Fibroblast of lung (primary cell): ENCODE data around the gene KIAA1328. TPM values are rescaled to one million over a fixed set of nuclear protein-coding genes. Genes with fewer than 3 reads are reported as not detected.

Source experiments
- DNase-seq, 2 donors: peaks; one replicate each; pipeline versions ENCODE4 v3.0.0 to v3.0.0-alpha.2; 2010; ENCODE audit warnings: low read depth in 2 of 2
- H2AFZ ChIP-seq: 2 replicates; pipeline ENCODE4 v1.5.1; 2012; ENCODE audit warnings: low read length, control low read depth, inconsistent platforms
- H3K27ac ChIP-seq: 2 replicates; pipeline ENCODE4 v1.5.1; 2011; ENCODE audit warnings: low read length, control low read depth; ENCODE audit not compliant: insufficient read depth
- H3K27me3 ChIP-seq: 2 replicates; pipeline ENCODE4 v1.5.1; 2011; ENCODE audit warnings: mild to moderate bottlenecking, low read length; ENCODE audit not compliant: control insufficient read depth, insufficient read depth
- H3K36me3 ChIP-seq: 2 replicates; pipeline ENCODE4 v1.5.1; 2011; ENCODE audit warnings: low read length; ENCODE audit not compliant: control insufficient read depth, insufficient read depth
- H3K4me1 ChIP-seq: 2 replicates; pipeline ENCODE4 v1.5.1; 2011; ENCODE audit warnings: low read length; ENCODE audit not compliant: control insufficient read depth, insufficient read depth; ENCODE audit errors: extremely low read depth
- H3K4me2 ChIP-seq: 2 replicates; pipeline ENCODE4 v1.5.1; 2011; ENCODE audit warnings: low read length, control low read depth; ENCODE audit not compliant: insufficient read depth; ENCODE audit errors: extremely low read depth
- H3K4me3 ChIP-seq, 4 experiments: fragments of 200-600 bp in 1 of 4; sonication (generic) in 1 of 4; replicated peaks in 1 of 4; 2 replicates each; pipeline ENCODE4 v1.5.1; 2011 to 2016; ENCODE audit warnings: low read length in 4 of 4, low read depth in 3 of 4, mild to moderate bottlenecking in 3 of 4, control low read depth in 2 of 4, inconsistent platforms in 1 of 4, mixed read lengths in 1 of 4; ENCODE audit not compliant: insufficient read depth in 1 of 4; ENCODE audit errors: control extremely low read depth in 1 of 4
- H3K79me2 ChIP-seq: 2 replicates; pipeline ENCODE4 v1.5.1; 2012; ENCODE audit warnings: mild to moderate bottlenecking, low read length, inconsistent platforms; ENCODE audit not compliant: control insufficient read depth, insufficient read depth
- H3K9ac ChIP-seq: 2 replicates; pipeline ENCODE4 v1.5.1; 2011; ENCODE audit warnings: mild to moderate bottlenecking, low read length, control low read depth; ENCODE audit not compliant: insufficient read depth
- H3K9me3 ChIP-seq: 2 replicates; pipeline ENCODE4 v1.5.1; 2012; ENCODE audit warnings: low read depth, low read length; ENCODE audit not compliant: control insufficient read depth, insufficient read depth
- H4K20me1 ChIP-seq: 2 replicates; pipeline ENCODE4 v1.5.1; 2011; ENCODE audit warnings: low read length; ENCODE audit not compliant: control insufficient read depth, insufficient read depth; ENCODE audit errors: extremely low read depth
- EZH2 ChIP-seq: IDR thresholded peaks from 2 replicates; pipeline ENCODE4 v1.5.1; 2012; ENCODE audit warnings: low read length, control low read depth, mild to moderate bottlenecking; ENCODE audit errors: missing control alignments
- polyA plus RNA-seq, 2 donors: library from polyadenylated mRNA; depleted of rRNA in 1 of 2; stranded (reverse) in 1 of 2; unstranded in 1 of 2; fragments of >200 nt; gene quantifications; 2 replicates each; pipeline ENCODE4 v1.2.1, GENCODE V29; 2011 to 2012; ENCODE audit warnings: missing spikeins in 1 of 2
- total RNA-seq: library from RNA; depleted of rRNA; stranded (reverse); fragments of >200 nt; gene quantifications from 2 replicates; pipeline ENCODE4 v1.2.1, GENCODE V29; 2014
- TF ChIP-seq, protein P1 (sequence below), 2 donors: IDR thresholded peaks in 1 of 2; conservative IDR thresholded peaks in 1 of 2; 1 replicate in 1 of 2; 2 replicates in 1 of 2; pipeline ENCODE4 v1.5.1; 2011 to 2012; ENCODE audit warnings: low read length in 2 of 2, control low read depth in 1 of 2, inconsistent platforms in 1 of 2, low read depth in 1 of 2, mild to moderate bottlenecking in 1 of 2

KIAA1328 gene
- total and polyA plus RNA-seq, 2 donors (not counting 1 experiment from before 2014, with no cell fraction given), result 4.3 to 4.5 TPM

DNA sequence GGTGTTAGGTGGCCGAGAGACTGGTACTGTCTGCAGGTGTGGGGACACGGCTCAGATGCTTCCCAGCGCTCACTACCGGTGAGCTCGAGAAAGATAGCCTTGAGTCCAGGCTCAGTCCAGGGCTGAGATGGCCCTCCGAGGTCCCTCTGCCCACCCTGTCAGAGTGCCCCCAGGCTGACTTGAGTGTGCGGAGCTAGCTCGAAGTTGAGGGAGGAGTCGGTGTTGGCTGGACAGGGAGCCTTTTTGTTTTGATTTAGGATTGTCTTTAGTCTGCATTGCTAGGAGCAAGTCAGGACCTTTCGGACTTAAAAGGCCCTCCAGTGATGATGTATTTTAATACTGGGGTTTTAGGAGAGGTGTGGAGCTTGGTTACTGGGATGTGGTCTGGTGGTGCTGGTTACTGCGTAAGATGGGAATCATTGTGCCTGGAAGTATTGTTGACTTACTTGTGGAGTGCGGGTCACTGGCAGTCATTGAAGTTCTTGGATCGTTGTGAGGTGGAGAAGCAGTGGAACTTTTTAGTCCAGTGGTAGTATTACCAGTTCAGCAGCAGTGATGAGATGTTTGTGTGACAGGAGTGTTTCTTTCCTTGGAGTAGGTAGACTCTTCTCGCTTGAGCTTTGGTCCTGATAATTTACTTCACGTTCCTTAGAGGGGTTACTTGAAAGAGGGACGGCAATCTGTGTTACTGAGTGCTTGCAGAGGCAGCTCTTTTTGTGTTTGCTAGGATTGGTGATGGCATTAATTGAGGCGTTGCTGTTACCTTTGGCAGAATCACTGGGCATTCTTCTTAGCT, 633 bp downstream of the KIAA1328 start:
- H3K9ac ChIP-seq, result peak overlapping the region; percentile 93
- H3K4me1 ChIP-seq, result peaks cover 3% of the 10 kb centered on the region
- peak overlapping the region; percentile 59 to 99 (median 91) for H3K4me3 ChIP-seq
- H3K27ac ChIP-seq, result peak overlapping the region; percentile 95
- no peaks in the 10 kb centered on the region for H3K9me3 ChIP-seq
- no peaks in the 10 kb centered on the region for H3K27me3 ChIP-seq
- H3K4me2 ChIP-seq, result peak overlapping the region; percentile 71
- DNase-seq, result peak; percentile 31 to 32
- H2AFZ ChIP-seq, result peak overlapping the region; percentile 99
- H3K79me2 ChIP-seq, result peaks cover 16% of the 10 kb centered on the region
- H4K20me1 ChIP-seq, result no peaks in the 10 kb centered on the region
- no peaks in the 10 kb centered on the region for H3K36me3 ChIP-seq
- TF ChIP-seq, protein P1, sequence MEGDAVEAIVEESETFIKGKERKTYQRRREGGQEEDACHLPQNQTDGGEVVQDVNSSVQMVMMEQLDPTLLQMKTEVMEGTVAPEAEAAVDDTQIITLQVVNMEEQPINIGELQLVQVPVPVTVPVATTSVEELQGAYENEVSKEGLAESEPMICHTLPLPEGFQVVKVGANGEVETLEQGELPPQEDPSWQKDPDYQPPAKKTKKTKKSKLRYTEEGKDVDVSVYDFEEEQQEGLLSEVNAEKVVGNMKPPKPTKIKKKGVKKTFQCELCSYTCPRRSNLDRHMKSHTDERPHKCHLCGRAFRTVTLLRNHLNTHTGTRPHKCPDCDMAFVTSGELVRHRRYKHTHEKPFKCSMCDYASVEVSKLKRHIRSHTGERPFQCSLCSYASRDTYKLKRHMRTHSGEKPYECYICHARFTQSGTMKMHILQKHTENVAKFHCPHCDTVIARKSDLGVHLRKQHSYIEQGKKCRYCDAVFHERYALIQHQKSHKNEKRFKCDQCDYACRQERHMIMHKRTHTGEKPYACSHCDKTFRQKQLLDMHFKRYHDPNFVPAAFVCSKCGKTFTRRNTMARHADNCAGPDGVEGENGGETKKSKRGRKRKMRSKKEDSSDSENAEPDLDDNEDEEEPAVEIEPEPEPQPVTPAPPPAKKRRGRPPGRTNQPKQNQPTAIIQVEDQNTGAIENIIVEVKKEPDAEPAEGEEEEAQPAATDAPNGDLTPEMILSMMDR (conservative IDR thresholded peaks at IDR 0.05 in 1 of 2, IDR thresholded peaks at IDR 0.05 in 1 of 2; ENCODE audit: low read depth in 1 of 2, low read length in 2 of 2), result no peak
- no peak for TF ChIP-seq EZH2

GRCh38 chr18:36830158-36830495, 1.2 kb downstream of the KIAA1328 start:
- Histone ChIP-seq H3K36me3 (no peaks in the 10 kb centered on the region), H3K27ac (no peak overlapping the region), H3K4me1 (peaks cover 3% of the 10 kb centered on the region), H4K20me1 (no peaks in the 10 kb centered on the region), H3K27me3 (no peaks in the 10 kb centered on the region), H2AFZ (peak overlapping the region; percentile 99), H3K9me3 (no peaks in the 10 kb centered on the region), H3K79me2 (peaks cover 16% of the 10 kb centered on the region), H3K4me3 (peak overlapping the region; percentile 59 to 99 (median 91)), H3K9ac (no peak overlapping the region), H3K4me2 (peak overlapping the region; percentile 71)
- TF ChIP-seq, protein P1 (conservative IDR thresholded peaks at IDR 0.05 in 1 of 2, IDR thresholded peaks at IDR 0.05 in 1 of 2; ENCODE audit: low read depth in 1 of 2, low read length in 2 of 2), result no peak
- TF ChIP-seq EZH2, result no peak
- DNase-seq, result no peak

- DNase-seq, result peak in 1 of 2 donors; percentile 21
- no peaks in the 10 kb centered on the region for H3K36me3 ChIP-seq
- no peak for TF ChIP-seq EZH2
- TF ChIP-seq, protein P1 (conservative IDR thresholded peaks at IDR 0.05 in 1 of 2, IDR thresholded peaks at IDR 0.05 in 1 of 2; ENCODE audit: low read depth in 1 of 2, low read length in 2 of 2), result no peak
- H3K27me3 ChIP-seq, result no peaks in the 10 kb centered on the region
- H2AFZ ChIP-seq, result no peak overlapping the region
- no peak overlapping the region for H3K27ac ChIP-seq
- H3K9me3 ChIP-seq, result no peaks in the 10 kb centered on the region
- H4K20me1 ChIP-seq, result no peaks in the 10 kb centered on the region
- peaks cover 3% of the 10 kb centered on the region for H3K4me1 ChIP-seq
- peaks cover 15% of the 10 kb centered on the region for H3K79me2 ChIP-seq
- H3K4me3 ChIP-seq, result no peak overlapping the region
- no peak overlapping the region for H3K4me2 ChIP-seq
- H3K9ac ChIP-seq, result no peak overlapping the region
These were observed 2.2 kb downstream of the KIAA1328 start for GRCh38 chr18:36831139-36831538.
